Hematopoietic multipotent progenitor cell (in vitro differentiated cells): ENCODE measurements around the gene MEI1. TPM values are rescaled to one million over a fixed set of nuclear protein-coding genes. Genes with fewer than 3 reads are reported as not detected.
A peak's percentile ranks its signal among the peaks of the same experiment; 100 is the strongest.
"Not testable (repeated sequence)": the region's sequence is repeated elsewhere in the genome, so short reads cannot be mapped to it uniquely, and the experiment has no call there.

ENCODE experiments used
- DNase-seq, 3 donors: peaks; one replicate each; pipeline ENCODE4 v3.0.0-alpha.2; 2011 to 2015; ENCODE audit warnings: low read depth in 2 of 3, low spot score in 2 of 3
- total RNA-seq: library from RNA; depleted of rRNA; stranded (reverse); fragments of >200 nt; gene quantifications from one replicate; pipeline ENCODE4 v1.2.3, GENCODE V29; 2012

MEI1 gene, protein sequence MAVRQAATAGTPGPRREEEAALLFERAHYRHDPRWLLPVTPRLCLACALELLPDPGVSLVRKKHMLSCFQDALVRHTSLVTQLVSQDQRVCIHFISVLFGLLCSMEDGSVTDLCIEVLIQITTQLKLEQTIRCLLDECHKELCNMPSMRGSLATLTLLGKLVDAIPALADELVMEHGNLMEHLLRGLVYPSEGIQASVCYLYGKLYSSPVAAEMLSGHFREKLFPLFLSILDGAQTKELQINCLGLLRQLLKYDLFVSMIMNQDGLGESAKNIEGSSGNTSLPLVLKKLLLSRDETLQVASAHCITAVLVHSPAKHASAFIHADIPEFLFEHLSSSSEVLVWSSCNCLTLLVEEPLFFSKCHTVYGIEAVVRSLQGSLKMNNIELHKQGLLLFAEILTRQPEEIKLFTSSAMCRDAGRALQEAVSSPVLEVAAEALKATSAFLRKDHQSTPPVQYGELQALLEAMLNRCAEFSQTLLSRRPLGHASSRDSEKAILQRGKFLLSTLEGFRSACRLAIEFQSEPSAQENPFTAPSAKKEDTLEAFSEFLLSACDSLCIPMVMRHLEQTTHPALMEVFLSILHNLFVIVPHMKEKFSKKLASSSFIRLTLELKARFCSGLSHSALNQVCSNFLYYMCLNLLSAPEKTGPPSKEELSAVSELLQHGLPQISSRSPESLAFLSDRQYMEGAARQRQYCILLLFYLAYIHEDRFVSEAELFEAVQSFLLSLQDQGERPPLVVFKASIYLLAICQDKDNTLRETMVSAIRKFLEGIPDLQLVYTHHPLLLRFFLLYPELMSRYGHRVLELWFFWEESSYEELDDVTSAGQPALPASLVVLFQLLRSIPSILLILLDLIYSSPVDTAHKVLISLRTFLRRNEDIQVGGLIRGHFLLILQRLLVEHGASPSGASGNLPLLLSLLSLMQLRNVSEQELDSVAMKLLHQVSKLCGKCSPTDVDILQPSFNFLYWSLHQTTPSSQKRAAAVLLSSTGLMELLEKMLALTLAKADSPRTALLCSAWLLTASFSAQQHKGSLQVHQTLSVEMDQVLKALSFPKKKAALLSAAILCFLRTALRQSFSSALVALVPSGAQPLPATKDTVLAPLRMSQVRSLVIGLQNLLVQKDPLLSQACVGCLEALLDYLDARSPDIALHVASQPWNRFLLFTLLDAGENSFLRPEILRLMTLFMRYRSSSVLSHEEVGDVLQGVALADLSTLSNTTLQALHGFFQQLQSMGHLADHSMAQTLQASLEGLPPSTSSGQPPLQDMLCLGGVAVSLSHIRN
- 16.2 TPM for total RNA-seq

- peak; percentile 80 to 88 (median 86) for DNase-seq
These were observed at the start of gene MEI1 for GRCh38 chr22:41699264-41700107. Gene MEI1 (plus strand): TSS chr22:41699503. CDS start chr22:41699539, 36 bp downstream.

DNA sequence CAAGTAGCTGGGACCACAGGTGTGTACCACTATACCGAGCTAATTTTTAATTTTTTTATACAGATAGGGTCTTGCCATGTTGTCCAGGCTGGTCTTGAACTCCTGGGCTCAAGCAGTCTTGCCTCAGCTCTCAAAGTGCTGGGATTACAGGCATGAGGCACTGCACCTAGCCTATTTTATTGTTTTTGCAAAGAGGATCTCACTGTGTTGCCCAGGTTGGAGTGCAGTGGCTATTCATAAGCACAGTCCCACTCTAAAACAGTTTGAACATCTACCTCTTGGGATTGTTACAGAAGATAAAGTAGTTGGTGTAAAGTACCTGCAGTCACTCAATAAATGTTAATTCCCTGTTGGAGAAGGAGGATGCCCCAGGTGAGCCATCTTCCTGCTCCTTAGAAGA, 49.1 kb upstream of the MEI1 start:
- DNase-seq = no peak

GRCh38 chr22:41650821-41651220, 48.5 kb upstream of the MEI1 start:
- DNase-seq = no peak

GRCh38 chr22:41654322-41654721, 45.0 kb upstream of the MEI1 start:
- DNase-seq = no peak

DNA sequence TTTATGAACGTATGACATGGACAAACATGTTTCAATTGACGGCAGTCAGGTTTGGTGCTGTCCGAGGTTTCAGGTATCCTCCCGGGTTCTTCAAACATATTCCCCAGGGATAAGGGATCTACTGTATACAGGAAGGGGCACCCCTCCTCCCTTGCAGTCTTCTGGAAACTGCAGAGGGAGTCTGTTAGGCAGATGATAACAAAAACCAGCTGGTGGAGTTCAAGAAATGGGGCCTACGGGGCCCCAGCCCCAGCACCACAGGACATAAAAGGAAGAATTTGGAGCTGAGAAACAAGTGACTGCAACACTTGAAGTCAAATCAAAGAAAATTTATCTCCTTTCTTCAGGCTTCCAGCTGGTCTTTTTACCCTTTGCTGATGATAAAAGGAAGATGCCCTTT, 42.7 kb upstream of the MEI1 start:
- DNase-seq = no peak

DNA sequence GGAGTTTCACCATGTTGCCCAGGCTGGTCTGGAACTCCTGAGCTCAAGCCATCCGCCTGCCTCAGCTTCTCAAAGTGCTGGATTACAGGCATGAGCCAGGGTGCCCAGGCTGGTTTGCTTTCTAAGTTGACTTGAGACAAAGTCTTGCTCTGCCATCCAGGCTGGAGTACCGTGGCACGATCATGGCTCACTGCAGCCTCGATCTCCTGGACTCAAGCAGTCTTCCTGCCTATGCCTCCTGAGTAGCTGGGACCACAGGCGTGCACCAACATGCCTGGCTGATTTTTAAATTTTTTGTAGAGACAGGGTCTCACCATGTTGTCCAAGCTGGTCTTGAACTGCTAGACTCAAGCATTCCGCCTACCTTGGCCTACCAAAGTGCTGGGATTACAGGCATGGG, 41.6 kb upstream of the MEI1 start:
- no peak for DNase-seq

GRCh38 chr22:41658869-41659268, 40.4 kb upstream of the MEI1 start:
- DNase-seq = no peak

- DNase-seq = no peak
These were observed 39.4 kb upstream of the MEI1 start for GRCh38 chr22:41659941-41660340.

GRCh38 chr22:41660416-41660815, 38.9 kb upstream of the MEI1 start:
- DNase-seq = no peak

DNA sequence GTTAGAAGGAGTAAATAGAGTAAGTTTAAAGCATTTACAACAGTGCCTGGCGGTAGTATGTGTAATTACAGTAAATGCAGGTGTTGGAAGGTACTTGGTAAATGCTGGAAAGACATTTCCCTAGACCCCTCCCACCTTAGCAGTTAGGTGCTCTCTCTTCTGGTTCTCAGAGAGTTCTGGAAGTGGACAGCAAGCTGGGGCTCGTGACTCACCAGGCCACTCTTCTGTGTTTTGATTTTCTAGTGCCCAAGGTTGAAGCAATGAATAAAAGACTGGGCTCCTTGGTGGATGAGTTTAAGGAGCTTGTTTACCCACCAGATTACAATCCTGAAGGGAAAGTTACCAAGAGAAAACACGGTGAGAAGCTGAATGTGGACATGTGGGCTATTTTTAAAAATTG, 38.2 kb upstream of the MEI1 start:
- DNase-seq = no peak

DNA sequence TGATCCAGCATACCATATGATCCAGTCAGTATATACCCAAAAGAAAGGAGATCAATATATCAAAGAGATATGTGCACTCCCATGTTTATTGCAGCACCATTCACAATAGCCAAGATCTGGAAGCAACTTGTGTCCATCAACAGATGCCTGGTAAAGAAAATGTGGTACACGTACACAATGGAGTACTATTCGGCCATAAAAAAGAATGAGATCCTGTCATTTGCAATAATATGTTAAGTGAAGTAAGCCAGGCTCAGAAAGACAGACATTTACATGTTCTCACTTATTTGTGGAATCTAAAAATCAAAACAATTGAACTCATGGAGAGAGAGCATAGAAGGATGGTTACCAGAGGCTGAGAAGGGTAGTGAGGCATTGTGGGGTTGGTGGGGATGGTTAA, 37.6 kb upstream of the MEI1 start:
- DNase-seq = no peak

DNA sequence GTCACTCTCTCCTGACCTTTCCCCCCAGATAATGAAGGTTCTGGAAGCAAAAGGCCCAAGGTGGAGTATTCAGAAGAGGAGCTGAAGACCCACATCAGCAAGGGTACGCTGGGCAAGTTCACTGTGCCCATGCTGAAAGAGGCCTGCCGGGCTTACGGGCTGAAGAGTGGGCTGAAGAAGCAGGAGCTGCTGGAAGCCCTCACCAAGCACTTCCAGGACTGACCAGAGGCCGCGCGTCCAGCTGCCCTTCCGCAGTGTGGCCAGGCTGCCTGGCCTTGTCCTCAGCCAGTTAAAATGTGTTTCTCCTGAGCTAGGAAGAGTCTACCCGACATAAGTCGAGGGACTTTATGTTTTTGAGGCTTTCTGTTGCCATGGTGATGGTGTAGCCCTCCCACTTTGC, 35.7 kb upstream of the MEI1 start:
- not testable (repeated sequence) for DNase-seq

GRCh38 chr22:41664490-41664889, 34.8 kb upstream of the MEI1 start:
- DNase-seq = no peak

DNA sequence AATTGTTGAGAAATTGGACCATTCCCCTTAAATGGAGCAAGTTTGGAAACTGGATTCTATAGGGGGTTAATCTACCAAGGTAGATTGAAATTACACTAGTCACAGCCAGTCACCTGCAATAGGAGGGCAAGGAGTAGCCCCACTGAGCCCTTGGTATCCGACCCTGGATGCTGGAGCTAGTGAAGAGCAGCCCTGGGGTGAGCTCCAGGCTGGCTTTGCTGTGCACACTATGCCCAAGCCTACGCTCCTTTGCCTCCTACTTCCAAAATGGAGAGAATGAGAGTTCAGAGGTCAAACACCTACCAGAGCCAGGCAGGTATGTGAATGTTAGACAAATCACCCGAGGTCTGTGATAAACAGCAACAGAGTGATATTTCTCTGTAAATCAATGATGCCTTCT, 34.4 kb upstream of the MEI1 start:
- DNase-seq = no peak

GRCh38 chr22:41668971-41669911, 30.1 kb upstream of the MEI1 start:
- DNase-seq = no peak

DNA sequence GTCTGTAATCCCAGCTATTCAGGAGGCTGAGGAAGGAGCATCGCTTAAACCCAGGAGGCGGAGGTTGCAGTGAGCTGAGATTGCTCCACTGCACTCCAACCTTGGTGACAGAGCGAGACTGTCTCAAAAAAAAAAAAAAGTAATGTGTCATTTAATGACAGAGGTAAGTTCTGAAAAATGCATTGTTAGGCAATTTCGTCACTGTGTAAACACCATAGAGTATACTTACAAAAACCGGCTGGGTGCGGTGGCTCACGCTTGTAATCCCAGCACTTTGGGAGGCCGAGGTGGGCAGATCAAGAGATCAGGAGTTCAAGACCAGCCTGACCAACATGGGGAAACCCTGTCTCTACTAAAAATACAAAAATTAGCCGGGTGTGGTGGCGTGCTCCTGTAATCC, 27.2 kb upstream of the MEI1 start:
- not testable (repeated sequence) for DNase-seq

DNA sequence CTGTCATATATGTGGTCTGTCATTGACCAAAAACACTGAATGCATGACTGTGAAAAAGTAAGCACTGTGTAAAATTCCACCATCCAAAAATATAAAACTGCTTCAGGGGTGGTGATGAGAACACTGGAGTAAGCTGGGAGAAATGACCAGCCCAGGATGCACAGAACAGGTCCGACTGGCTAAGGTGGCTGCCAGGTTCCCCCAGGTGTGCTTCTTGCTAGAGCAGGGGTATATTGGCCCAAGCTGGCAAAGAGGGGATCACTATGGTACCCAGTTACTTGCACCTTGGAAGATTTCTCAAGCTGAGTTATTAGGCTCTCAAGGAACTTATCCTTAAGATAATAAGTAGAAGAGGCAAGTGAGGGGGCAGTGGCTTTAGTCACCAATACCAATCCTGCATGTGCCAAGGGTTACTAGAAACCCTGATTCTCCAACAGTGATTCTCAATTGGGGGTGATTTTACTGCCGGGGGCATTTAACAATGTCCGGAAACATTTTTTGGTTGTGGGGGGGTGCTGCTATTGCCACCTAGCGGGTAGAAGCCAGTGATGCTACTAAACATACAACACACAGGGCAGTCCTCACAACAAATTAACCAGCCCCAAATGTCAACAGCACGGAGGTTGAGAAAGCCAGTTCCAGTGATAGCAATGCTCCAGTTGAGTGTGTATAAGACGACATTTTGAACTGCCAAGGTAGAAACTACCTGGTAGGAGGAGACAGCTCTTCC, 26.4 kb upstream of the MEI1 start:
- DNase-seq = no peak

DNA sequence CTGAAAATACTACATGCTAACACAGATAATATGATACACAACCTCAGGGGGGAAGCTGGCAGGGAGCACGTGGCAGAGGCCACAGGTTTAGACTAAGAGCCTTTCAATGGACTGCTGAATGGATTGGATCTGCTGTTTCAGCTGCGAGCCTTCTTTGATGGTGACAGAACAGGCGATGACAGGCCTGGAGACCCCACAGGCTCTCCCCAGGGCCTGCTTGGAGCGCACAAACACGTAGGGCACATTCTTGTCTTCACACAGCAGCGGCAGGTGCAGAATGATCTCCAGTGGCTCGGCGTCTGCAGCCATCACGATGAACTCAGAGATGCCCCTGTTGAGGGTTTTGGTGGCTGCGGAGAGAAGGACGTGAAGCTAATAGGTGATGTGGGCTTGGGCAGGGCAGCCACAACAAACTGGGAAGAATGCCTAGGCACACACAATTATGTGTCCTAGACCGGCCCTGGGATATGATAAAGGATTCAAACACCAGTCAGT, 24.4 kb upstream of the MEI1 start:
- no peak for DNase-seq
